SK-N-SH (cell line): ENCODE data around the gene CISD3. TPM values are rescaled to one million over a fixed set of nuclear protein-coding genes. Genes with fewer than 3 reads are reported as not detected.

Source experiments
- CTCF ChIA-PET: fragments of 300-600, 350-600 bp; formaldehyde crosslinking; extraction: SDS; loops from one replicate; lab custom pipeline; 2021; lab: Yijun Ruan, JAX
- POLR2A ChIA-PET: fragments of 350-600 bp; sonication (Branson Sonifier 250); formaldehyde crosslinking; extraction: SDS; loops from one replicate; lab custom pipeline; 2020; ENCODE audit warnings: antibody characterized with exemption, inconsistent platforms; lab: Yijun Ruan, JAX
- DNase-seq: peaks from one replicate; pipeline ENCODE4 v3.0.0; 2012
- H2AFZ ChIP-seq: fragments of 200-600 bp; sonication (generic); 2 replicates; pipeline ENCODE4 v1.8.1; 2016; ENCODE audit warnings: antibody characterized with exemption, mild to moderate bottlenecking, low read depth
- H3F3A ChIP-seq: fragments of 200-600 bp; sonication (generic); replicated peaks from 2 replicates; pipeline ENCODE3; 2016; ENCODE audit warnings: antibody characterized with exemption, mild to moderate bottlenecking; ENCODE audit not compliant: insufficient read depth
- H3K27ac ChIP-seq, 2 experiments: fragments of 200-500 bp in 1 of 2; fragments of 200-600 bp in 1 of 2; sonication (Bioruptor generic) in 1 of 2; sonication (generic), shearing (Covaris generic) in 1 of 2; 2 replicates each; pipeline versions ENCODE4 v1.5.1 to v1.6.1; 2014 to 2016; ENCODE audit warnings: low read depth in 2 of 2, inconsistent platforms in 1 of 2, low read length in 1 of 2, mild to moderate bottlenecking in 1 of 2, mixed read lengths in 1 of 2
- H3K27me3 ChIP-seq: fragments of 200-600 bp; sonication (generic), shearing (Covaris generic); 2 replicates; pipeline ENCODE4 v1.6.1; 2016; ENCODE audit warnings: mixed run types; ENCODE audit not compliant: insufficient read depth
- H3K36me3 ChIP-seq, 2 experiments: fragments of 200-500 bp in 1 of 2; fragments of 200-600 bp in 1 of 2; sonication (Bioruptor generic) in 1 of 2; sonication (generic) in 1 of 2; replicated peaks in 1 of 2; 2 replicates each; pipeline versions ENCODE3 to v1.5.1; 2014 to 2016; ENCODE audit warnings: low read length in 1 of 2, mild to moderate bottlenecking in 1 of 2; ENCODE audit not compliant: insufficient read depth in 2 of 2, control insufficient read depth in 1 of 2
- H3K4me1 ChIP-seq, 2 experiments: fragments of 200-500 bp in 1 of 2; fragments of 200-600 bp in 1 of 2; sonication (Bioruptor generic) in 1 of 2; sonication (generic), shearing (Covaris generic) in 1 of 2; 2 replicates each; pipeline versions ENCODE4 v1.5.1 to v1.6.1; 2014 to 2016; ENCODE audit warnings: low read depth in 1 of 2, low read length in 1 of 2, mixed run types in 1 of 2; ENCODE audit not compliant: insufficient read depth in 2 of 2, control insufficient read depth in 1 of 2
- H3K4me2 ChIP-seq: fragments of 200-600 bp; sonication (generic), shearing (Covaris generic); 2 replicates; pipeline ENCODE4 v1.6.1; 2017; ENCODE audit warnings: mixed run types
- H3K4me3 ChIP-seq, 2 experiments: fragments of 200-500 bp in 1 of 2; fragments of 200-600 bp in 1 of 2; sonication (Bioruptor generic) in 1 of 2; sonication (generic), shearing (Covaris generic) in 1 of 2; 2 replicates each; pipeline versions ENCODE4 v1.5.1 to v1.8.1; 2014 to 2016; ENCODE audit warnings: low read depth in 2 of 2, inconsistent platforms in 1 of 2, low read length in 1 of 2, mild to moderate bottlenecking in 1 of 2, mixed read lengths in 1 of 2, moderate library complexity in 1 of 2
- H3K79me2 ChIP-seq: fragments of 200-600 bp; sonication (generic); 2 replicates; pipeline ENCODE4 v1.8.1; 2017; ENCODE audit warnings: mild to moderate bottlenecking; ENCODE audit not compliant: insufficient read depth
- H3K9ac ChIP-seq: fragments of 200-600 bp; sonication (generic); 2 replicates; pipeline ENCODE4 v1.6.1; 2017; ENCODE audit warnings: mixed run types
- H3K9me2 ChIP-seq: fragments of 200-600 bp; sonication (generic); 2 replicates; pipeline ENCODE4 v1.6.1; 2017; ENCODE audit warnings: mixed run types
- H3K9me3 ChIP-seq: fragments of 200-600 bp; sonication (generic); 2 replicates; pipeline ENCODE4 v1.6.1; 2017; ENCODE audit warnings: mixed run types, mild to moderate bottlenecking, moderate library complexity
- H4K20me1 ChIP-seq: fragments of 200-600 bp; sonication (generic); 2 replicates; pipeline ENCODE4 v1.6.1; 2017; ENCODE audit warnings: mild to moderate bottlenecking, mixed run types; ENCODE audit not compliant: insufficient read depth
- CHD2 ChIP-seq: fragments of 150-350 bp; IDR thresholded peaks from 2 replicates; pipeline ENCODE4 v1.6.1; 2018; ENCODE audit warnings: low read length; ENCODE audit not compliant: partially characterized antibody
- CTCF ChIP-seq: fragments of 200-600 bp; sonication (generic); IDR thresholded peaks from 2 replicates; pipeline ENCODE4 v1.6.1; 2017; ENCODE audit warnings: antibody characterized with exemption, mild to moderate bottlenecking, moderate library complexity
- ELF1 ChIP-seq: IDR thresholded peaks from 2 replicates; pipeline ENCODE4 v1.4.0; 2012
- EP300 ChIP-seq, 2 experiments: IDR thresholded peaks; 2 replicates each; pipeline versions ENCODE4 v1.4.0 to v1.6.1; 2012; ENCODE audit warnings: borderline replicate concordance in 1 of 2, low read depth in 1 of 2, low read length in 1 of 2
- FOSL2 ChIP-seq: IDR thresholded peaks from 2 replicates; pipeline ENCODE4 v1.4.0; 2012; ENCODE audit warnings: low read depth, mild to moderate bottlenecking, moderate library complexity, borderline replicate concordance
- FOXM1 ChIP-seq: IDR thresholded peaks from 2 replicates; pipeline ENCODE4 v1.4.0; 2012; ENCODE audit warnings: low read depth, mild to moderate bottlenecking
- GABPA ChIP-seq: IDR thresholded peaks from 2 replicates; pipeline ENCODE4 v1.4.0; 2012; ENCODE audit warnings: low read depth, mild to moderate bottlenecking
- GATA2 ChIP-seq: sonication (generic); formaldehyde crosslinking; IDR thresholded peaks from 2 replicates; pipeline ENCODE4 v1.5.0; 2020; ENCODE audit warnings: mild to moderate bottlenecking, missing genetic modification reagents
- JUND ChIP-seq: IDR thresholded peaks from 2 replicates; pipeline ENCODE4 v1.4.0; 2012
- MEF2A ChIP-seq: IDR thresholded peaks from 2 replicates; pipeline ENCODE4 v1.4.0; 2012; ENCODE audit warnings: low read depth, borderline replicate concordance
- MXI1 ChIP-seq: IDR thresholded peaks from 2 replicates; pipeline ENCODE4 v1.6.1; 2012; ENCODE audit warnings: mild to moderate bottlenecking, low read depth, low read length, improper control_type of control experiment
- NFIC ChIP-seq: IDR thresholded peaks from 2 replicates; pipeline ENCODE4 v1.4.0; 2012; ENCODE audit warnings: borderline replicate concordance
- NRF1 ChIP-seq: IDR thresholded peaks from 2 replicates; pipeline ENCODE4 v1.6.1; 2012; ENCODE audit warnings: low read depth, mild to moderate bottlenecking, low read length
- POLR2AphosphoS5 ChIP-seq: IDR thresholded peaks from 2 replicates; pipeline ENCODE4 v1.6.1; 2012; ENCODE audit warnings: low read depth, low read length
- RAD21 ChIP-seq: IDR thresholded peaks from 2 replicates; pipeline ENCODE4 v1.6.1; 2012; ENCODE audit warnings: mild to moderate bottlenecking, low read length
- RCOR1 ChIP-seq: fragments of 150-350 bp; IDR thresholded peaks from 2 replicates; pipeline ENCODE4 v1.6.1; 2017; ENCODE audit warnings: antibody characterized with exemption, low read length
- RFX5 ChIP-seq: IDR thresholded peaks from 2 replicates; pipeline ENCODE4 v1.6.1; 2012; ENCODE audit warnings: mild to moderate bottlenecking, improper control_type of control experiment, low read length
- RXRA ChIP-seq: IDR thresholded peaks from 2 replicates; pipeline ENCODE4 v1.4.0; 2012; ENCODE audit warnings: low read depth, mild to moderate bottlenecking, borderline replicate concordance
- SIN3A ChIP-seq: IDR thresholded peaks from 2 replicates; pipeline ENCODE4 v1.6.1; 2012; ENCODE audit warnings: low read depth, mild to moderate bottlenecking, low read length, moderate library complexity, borderline replicate concordance
- SMC3 ChIP-seq: IDR thresholded peaks from 2 replicates; pipeline ENCODE4 v1.6.1; 2012; ENCODE audit warnings: low read depth, low read length, improper control_type of control experiment
- TAF1 ChIP-seq: IDR thresholded peaks from 2 replicates; pipeline ENCODE4 v1.6.1; 2012; ENCODE audit warnings: low read depth, mild to moderate bottlenecking, low read length, moderate library complexity, borderline replicate concordance
- USF2 ChIP-seq: fragments of 150-350 bp; IDR thresholded peaks from 2 replicates; pipeline ENCODE4 v1.6.1; 2017; ENCODE audit warnings: antibody characterized with exemption, low read length, low read depth, borderline replicate concordance
- YY1 ChIP-seq: IDR thresholded peaks from 2 replicates; pipeline ENCODE4 v1.4.0; 2012; ENCODE audit warnings: low read depth, mild to moderate bottlenecking
- WGBS: methylation state at CpG from one replicate; pipeline ENCODE4 v1.1.6; 2017; ENCODE audit warnings: low lambda C conversion rate; 5-methylcytosine and 5-hydroxymethylcytosine counted together
- polyA plus RNA-seq, 3 experiments: library from polyadenylated mRNA; depleted of rRNA; stranded (reverse); fragments of >200 nt; gene quantifications; 2 replicates each; pipeline ENCODE4 v1.2.3, GENCODE V29; 2012
- TF ChIP-seq, protein P1 (sequence below): fragments of 150-350 bp; IDR thresholded peaks from 2 replicates; pipeline ENCODE4 v1.6.1; 2016; ENCODE audit warnings: mild to moderate bottlenecking, low read depth, low read length
- TF ChIP-seq, protein P2 (sequence below): IDR thresholded peaks from 2 replicates; pipeline ENCODE4 v1.6.1; 2012; ENCODE audit warnings: mild to moderate bottlenecking, low read depth, low read length, moderate library complexity

Gene CISD3
- polyA plus RNA-seq, 1 of the 3 experiments (the other 2 are of a cell fraction), result 16.5 TPM

- Histone ChIP-seq H3K4me3 (no peak overlapping the region), H2AFZ (no peak overlapping the region), H3K36me3 (peaks cover 8 to 25% of the 10 kb centered on the region in 2 experiments), H3F3A (peaks cover 14% of the 10 kb centered on the region), H3K27me3 (no peaks in the 10 kb centered on the region), H3K27ac (peak overlapping the region; percentile 32 to 95; a peak in 3 of 4 replicates), H4K20me1 (no peaks in the 10 kb centered on the region), H3K9ac (no peak overlapping the region), H3K4me2 (peak overlapping the region; percentile 60; the same call in 1 of the 2 replicates), H3K79me2 (no peaks in the 10 kb centered on the region), H3K4me1 (peaks cover 8 to 44% of the 10 kb centered on the region in 2 experiments; a peak in 1 of 4 replicates), H3K9me2 (no peaks in the 10 kb centered on the region), H3K9me3 (no peaks in the 10 kb centered on the region)
- POLR2A ChIA-PET, result interaction anchor here (0.9 to 1.9 kb wide), 8 partner anchors 9 to 51 kb away, joined by 3 to 14 read pairs (median 6); partner anchors contain the start of genes EPOP, MLLT6 and PSMB3
- WGBS, result 80% methylated on average over 10 of the region's 10 CpGs
- TF ChIP-seq, protein P1, sequence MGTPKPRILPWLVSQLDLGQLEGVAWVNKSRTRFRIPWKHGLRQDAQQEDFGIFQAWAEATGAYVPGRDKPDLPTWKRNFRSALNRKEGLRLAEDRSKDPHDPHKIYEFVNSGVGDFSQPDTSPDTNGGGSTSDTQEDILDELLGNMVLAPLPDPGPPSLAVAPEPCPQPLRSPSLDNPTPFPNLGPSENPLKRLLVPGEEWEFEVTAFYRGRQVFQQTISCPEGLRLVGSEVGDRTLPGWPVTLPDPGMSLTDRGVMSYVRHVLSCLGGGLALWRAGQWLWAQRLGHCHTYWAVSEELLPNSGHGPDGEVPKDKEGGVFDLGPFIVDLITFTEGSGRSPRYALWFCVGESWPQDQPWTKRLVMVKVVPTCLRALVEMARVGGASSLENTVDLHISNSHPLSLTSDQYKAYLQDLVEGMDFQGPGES, result peak; percentile 22; the same call in 1 of the 2 replicates
- no peak for TF ChIP-seq FOXM1
- no peak for TF ChIP-seq NRF1
- TF ChIP-seq NFIC, result no peak
- peak; percentile 44; the same call in 1 of the 2 replicates for TF ChIP-seq MXI1
- TF ChIP-seq TAF1, result no peak
- no peak for TF ChIP-seq SIN3A
- TF ChIP-seq GABPA, result no peak
- no peak for TF ChIP-seq MEF2A
- no peak for TF ChIP-seq YY1
- TF ChIP-seq RCOR1, result no peak
- TF ChIP-seq SMC3, result no peak
- TF ChIP-seq CHD2, result no peak
- no peak for TF ChIP-seq ELF1
- TF ChIP-seq POLR2AphosphoS5, result 0 out of 2 replicates have a peak, but pooled peaks have one; percentile 19
- TF ChIP-seq RFX5, result peak; percentile 92
- no peak for TF ChIP-seq JUND
- no peak for TF ChIP-seq CTCF
- no peak for TF ChIP-seq EP300 (IDR thresholded peaks at IDR 0.05; ENCODE audit: borderline replicate concordance in 1 of 2, low read depth in 1 of 2, low read length in 1 of 2)
- no peak for TF ChIP-seq FOSL2
- TF ChIP-seq USF2, result no peak
- TF ChIP-seq, protein P2, sequence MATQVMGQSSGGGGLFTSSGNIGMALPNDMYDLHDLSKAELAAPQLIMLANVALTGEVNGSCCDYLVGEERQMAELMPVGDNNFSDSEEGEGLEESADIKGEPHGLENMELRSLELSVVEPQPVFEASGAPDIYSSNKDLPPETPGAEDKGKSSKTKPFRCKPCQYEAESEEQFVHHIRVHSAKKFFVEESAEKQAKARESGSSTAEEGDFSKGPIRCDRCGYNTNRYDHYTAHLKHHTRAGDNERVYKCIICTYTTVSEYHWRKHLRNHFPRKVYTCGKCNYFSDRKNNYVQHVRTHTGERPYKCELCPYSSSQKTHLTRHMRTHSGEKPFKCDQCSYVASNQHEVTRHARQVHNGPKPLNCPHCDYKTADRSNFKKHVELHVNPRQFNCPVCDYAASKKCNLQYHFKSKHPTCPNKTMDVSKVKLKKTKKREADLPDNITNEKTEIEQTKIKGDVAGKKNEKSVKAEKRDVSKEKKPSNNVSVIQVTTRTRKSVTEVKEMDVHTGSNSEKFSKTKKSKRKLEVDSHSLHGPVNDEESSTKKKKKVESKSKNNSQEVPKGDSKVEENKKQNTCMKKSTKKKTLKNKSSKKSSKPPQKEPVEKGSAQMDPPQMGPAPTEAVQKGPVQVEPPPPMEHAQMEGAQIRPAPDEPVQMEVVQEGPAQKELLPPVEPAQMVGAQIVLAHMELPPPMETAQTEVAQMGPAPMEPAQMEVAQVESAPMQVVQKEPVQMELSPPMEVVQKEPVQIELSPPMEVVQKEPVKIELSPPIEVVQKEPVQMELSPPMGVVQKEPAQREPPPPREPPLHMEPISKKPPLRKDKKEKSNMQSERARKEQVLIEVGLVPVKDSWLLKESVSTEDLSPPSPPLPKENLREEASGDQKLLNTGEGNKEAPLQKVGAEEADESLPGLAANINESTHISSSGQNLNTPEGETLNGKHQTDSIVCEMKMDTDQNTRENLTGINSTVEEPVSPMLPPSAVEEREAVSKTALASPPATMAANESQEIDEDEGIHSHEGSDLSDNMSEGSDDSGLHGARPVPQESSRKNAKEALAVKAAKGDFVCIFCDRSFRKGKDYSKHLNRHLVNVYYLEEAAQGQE, result no peak
- TF ChIP-seq RXRA, result no peak
- TF ChIP-seq GATA2, result no peak; the same call in 1 of the 2 replicates
- no peak for TF ChIP-seq RAD21
- CTCF ChIA-PET, result interaction anchor here (0.9 to 5.4 kb wide), 6 partner anchors 9 to 58 kb away, joined by 3 to 36 read pairs (median 6); no protein-coding TSS in a partner anchor
- peak; percentile 81 for DNase-seq
Measured at GRCh38 chr17:38725066-38725465, 5.1 kb upstream of the CISD3 start.
